Measurements from ENCODE around the gene PANK1. TPM values are rescaled to one million over a fixed set of nuclear protein-coding genes. Genes with fewer than 3 reads are reported as not detected.

Gene PANK1
- total and polyA plus RNA-seq, 2 donors (not counting 3 experiments of a cell fraction or from before 2014, with no cell fraction given) = 2.0 to 6.3 TPM

DNA sequence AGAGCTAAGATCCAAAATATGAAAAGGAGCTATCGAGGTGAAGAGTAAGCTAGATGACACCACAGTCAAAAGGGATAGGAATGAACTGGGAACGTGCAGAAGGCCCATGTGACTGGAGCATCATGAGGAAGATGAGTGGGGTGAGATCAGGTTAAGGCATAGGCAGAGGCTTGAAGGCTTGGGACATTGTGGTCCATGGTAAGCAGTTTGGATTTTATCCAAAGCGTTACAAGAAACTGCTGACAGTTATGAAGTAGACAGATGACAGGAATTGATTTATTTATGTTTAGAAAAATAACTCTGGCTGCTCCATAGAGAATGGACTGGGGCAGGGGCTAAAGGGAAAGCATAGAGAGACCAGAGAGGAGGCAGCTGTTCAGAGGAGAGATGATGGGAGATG, 18.1 kb upstream of the PANK1 start:
- dilution Hi-C loops (cut with MboI; ENCODE audit: extremely low pct_ligation_motif_present, low sequenced_read_pairs) = no loop called here
- no peak for FAIRE-seq
- CTCF ChIA-PET = no interaction called here

DNA sequence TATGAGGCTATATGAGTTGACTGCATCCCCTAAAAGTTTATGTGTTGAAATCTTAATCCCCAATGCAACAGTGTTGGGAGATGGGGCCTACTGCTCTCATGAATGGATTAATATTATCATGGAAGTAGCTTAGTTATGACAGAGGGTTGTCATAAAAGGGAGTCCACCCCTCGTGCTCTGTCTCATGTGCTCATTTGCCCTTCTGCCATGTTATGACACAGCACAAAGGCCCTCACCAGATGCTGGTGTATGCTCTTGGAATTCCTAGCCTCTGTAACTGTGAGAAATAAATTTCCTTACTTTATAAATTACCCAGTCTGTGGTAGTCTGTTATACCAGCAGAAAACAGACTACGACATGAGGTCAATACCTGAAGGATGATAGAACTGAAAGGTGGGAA, 17.6 kb upstream of the PANK1 start:
- Histone ChIP-seq H3K9ac (replicated peaks; ENCODE audit: extremely low read depth, insufficient read depth, low read length) (no peak overlapping the region), H3K4me3 (replicated peaks in 1 of 3; ENCODE audit: insufficient read depth in 1 of 3, low read depth in 1 of 3, low read length in 3 of 3) (no peak overlapping the region), H3K79me2 (ENCODE audit: control insufficient read depth, insufficient read depth, low read length) (no peaks in the 10 kb centered on the region), H3K36me3 (ENCODE audit: control insufficient read depth in 2 of 2, extremely low read depth in 1 of 2, insufficient read depth in 2 of 2, low read length in 2 of 2) (no peaks in the 10 kb centered on the region), H3K9me3 (replicated peaks; ENCODE audit: control insufficient read depth, insufficient read depth, low read length) (no peaks in the 10 kb centered on the region), H2AFZ (ENCODE audit: low read depth, low read length) (no peak overlapping the region), H3K9me1 (replicated peaks; ENCODE audit: control insufficient read depth, extremely low read depth, insufficient read depth, low read length) (no peaks in the 10 kb centered on the region), H3K4me2 (ENCODE audit: insufficient read depth, low read length) (no peak overlapping the region), H3K27me3 (ENCODE audit: control insufficient read depth in 2 of 2, insufficient read depth in 2 of 2, low read length in 2 of 2) (peaks cover 6 to 14% of the 10 kb centered on the region in 2 experiments), H3K27ac (ENCODE audit: insufficient read depth, low read depth, low read length) (no peak overlapping the region), H4K20me1 (replicated peaks; ENCODE audit: control insufficient read depth, extremely low read depth, insufficient read depth, low read length) (no peaks in the 10 kb centered on the region), H3K4me1 (ENCODE audit: control insufficient read depth, extremely low read depth, insufficient read depth, low read length) (no peaks in the 10 kb centered on the region)
- dilution Hi-C loops (cut with MboI; ENCODE audit: extremely low pct_ligation_motif_present, low sequenced_read_pairs) (no loop called here), intact Hi-C loops (cut with micrococcal nuclease) (no loop called here)
- no peak for TF ChIP-seq POLR2AphosphoS5 (IDR thresholded peaks at IDR 0.05; ENCODE audit: insufficient read depth, low read depth, low read length)
- ChIA-PET POLR2A (no interaction called here), CTCF (no interaction called here)
- FAIRE-seq (no peak), DNase-seq (ENCODE audit: low read depth, low spot score) (no peak)
- no TSS peak for BruUV-seq (replicated peaks)

More for the DNA sequence above, 18.1 kb upstream of the PANK1 start:
- H3K4me2 ChIP-seq (ENCODE audit: insufficient read depth, low read length) = no peak overlapping the region
- no peak for DNase-seq (ENCODE audit: low read depth, low spot score)
- no peaks in the 10 kb centered on the region for H3K79me2 ChIP-seq (ENCODE audit: control insufficient read depth, insufficient read depth, low read length)
- no peaks in the 10 kb centered on the region for H3K9me3 ChIP-seq (replicated peaks; ENCODE audit: control insufficient read depth, insufficient read depth, low read length)
- no peaks in the 10 kb centered on the region for H3K9me1 ChIP-seq (replicated peaks; ENCODE audit: control insufficient read depth, extremely low read depth, insufficient read depth, low read length)
- H2AFZ ChIP-seq (ENCODE audit: low read depth, low read length) = no peak overlapping the region
- no peaks in the 10 kb centered on the region for H3K4me1 ChIP-seq (ENCODE audit: control insufficient read depth, extremely low read depth, insufficient read depth, low read length)
- no peak overlapping the region for H3K9ac ChIP-seq (replicated peaks; ENCODE audit: extremely low read depth, insufficient read depth, low read length)
- intact Hi-C loops (cut with micrococcal nuclease) = no loop called here
- no TSS peak for BruUV-seq (replicated peaks)
- no peaks in the 10 kb centered on the region for H3K36me3 ChIP-seq (ENCODE audit: control insufficient read depth in 2 of 2, extremely low read depth in 1 of 2, insufficient read depth in 2 of 2, low read length in 2 of 2)
- H3K27ac ChIP-seq (ENCODE audit: insufficient read depth, low read depth, low read length) = no peak overlapping the region
- POLR2A ChIA-PET = no interaction called here
- no peaks in the 10 kb centered on the region for H4K20me1 ChIP-seq (replicated peaks; ENCODE audit: control insufficient read depth, extremely low read depth, insufficient read depth, low read length)
- no peak overlapping the region for H3K4me3 ChIP-seq (replicated peaks in 1 of 3; ENCODE audit: insufficient read depth in 1 of 3, low read depth in 1 of 3, low read length in 3 of 3)
- TF ChIP-seq POLR2A (IDR thresholded peaks at IDR 0.05; ENCODE audit: low read depth, low read length) = no peak
- TF ChIP-seq MYC (IDR thresholded peaks at IDR 0.05; ENCODE audit: low read depth, low read length) = no peak
- no peak for TF ChIP-seq FOS (IDR thresholded peaks at IDR 0.05; ENCODE audit: borderline replicate concordance, insufficient read depth, low read length)
- TF ChIP-seq, protein P1, sequence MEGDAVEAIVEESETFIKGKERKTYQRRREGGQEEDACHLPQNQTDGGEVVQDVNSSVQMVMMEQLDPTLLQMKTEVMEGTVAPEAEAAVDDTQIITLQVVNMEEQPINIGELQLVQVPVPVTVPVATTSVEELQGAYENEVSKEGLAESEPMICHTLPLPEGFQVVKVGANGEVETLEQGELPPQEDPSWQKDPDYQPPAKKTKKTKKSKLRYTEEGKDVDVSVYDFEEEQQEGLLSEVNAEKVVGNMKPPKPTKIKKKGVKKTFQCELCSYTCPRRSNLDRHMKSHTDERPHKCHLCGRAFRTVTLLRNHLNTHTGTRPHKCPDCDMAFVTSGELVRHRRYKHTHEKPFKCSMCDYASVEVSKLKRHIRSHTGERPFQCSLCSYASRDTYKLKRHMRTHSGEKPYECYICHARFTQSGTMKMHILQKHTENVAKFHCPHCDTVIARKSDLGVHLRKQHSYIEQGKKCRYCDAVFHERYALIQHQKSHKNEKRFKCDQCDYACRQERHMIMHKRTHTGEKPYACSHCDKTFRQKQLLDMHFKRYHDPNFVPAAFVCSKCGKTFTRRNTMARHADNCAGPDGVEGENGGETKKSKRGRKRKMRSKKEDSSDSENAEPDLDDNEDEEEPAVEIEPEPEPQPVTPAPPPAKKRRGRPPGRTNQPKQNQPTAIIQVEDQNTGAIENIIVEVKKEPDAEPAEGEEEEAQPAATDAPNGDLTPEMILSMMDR (IDR thresholded peaks at IDR 0.05; ENCODE audit: extremely low read depth in 1 of 2, insufficient read depth in 1 of 2, low read depth in 1 of 2, low read length in 2 of 2) = no peak
- peaks cover 3 to 14% of the 10 kb centered on the region in 2 experiments for H3K27me3 ChIP-seq (ENCODE audit: control insufficient read depth in 2 of 2, insufficient read depth in 2 of 2, low read length in 2 of 2)

Data from endothelial cell of umbilical vein (primary cell).